ENCODE data around the gene CAMK1D.

The CAMK1D gene

DNA sequence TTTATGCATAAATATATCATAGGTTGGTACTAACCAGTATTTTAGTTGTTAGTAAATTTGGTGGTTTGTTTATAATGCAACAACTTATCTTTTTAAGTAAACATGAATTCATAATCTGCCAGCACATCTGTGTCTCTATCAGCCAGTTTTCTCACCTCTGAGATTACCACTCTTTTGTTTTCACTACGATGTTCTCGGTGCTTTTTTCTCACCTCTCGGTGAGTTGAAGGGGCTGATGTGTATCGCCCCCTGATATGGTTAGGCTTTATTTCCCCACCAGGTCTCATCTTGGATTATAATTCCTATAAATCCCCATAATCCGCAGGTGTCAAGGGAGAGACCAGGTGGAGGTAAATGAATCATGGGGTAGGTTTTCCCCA lies 114.1 kb downstream of the CAMK1D start:
- no peak for DNase-seq (ENCODE audit: low read depth in 2 of 2, low spot score in 1 of 2)

DNA sequence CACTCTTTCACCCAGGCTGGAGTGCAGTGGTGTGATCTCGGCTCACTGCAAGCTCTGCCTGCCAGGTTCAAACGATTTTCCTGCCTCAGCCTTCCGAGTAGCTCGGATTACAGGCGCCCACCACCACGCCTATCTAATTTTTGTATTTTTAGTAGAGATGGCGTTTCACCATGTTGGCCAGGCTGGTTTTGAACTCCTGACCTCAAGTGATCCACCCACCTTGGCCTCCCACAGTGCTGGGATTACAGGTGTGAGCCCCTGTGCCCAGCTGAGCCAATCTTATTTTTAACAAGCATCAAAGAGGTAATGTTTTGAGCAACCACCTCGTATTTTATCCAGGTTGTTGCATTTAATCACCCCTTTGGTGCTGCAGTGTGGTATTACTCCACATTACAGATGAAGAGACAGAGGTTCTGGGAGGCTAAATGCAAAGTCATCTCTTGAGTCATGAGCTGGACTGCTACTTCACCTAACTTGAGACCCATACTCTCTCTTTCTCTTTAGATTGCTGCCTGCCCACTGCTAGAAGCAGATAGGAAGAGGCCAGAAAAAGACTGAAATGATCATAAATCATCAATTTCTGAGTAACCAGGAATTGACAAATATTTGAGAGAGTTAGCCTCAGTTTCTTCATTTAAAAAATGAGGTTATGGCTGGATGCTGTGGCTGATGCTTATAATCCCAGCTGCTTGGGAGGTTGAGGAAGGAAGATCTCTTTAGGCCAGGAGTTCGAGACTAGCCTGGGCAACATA lies 116.2 kb downstream of the CAMK1D start:
- no peak for DNase-seq (ENCODE audit: low read depth in 2 of 2, low spot score in 1 of 2)

DNA sequence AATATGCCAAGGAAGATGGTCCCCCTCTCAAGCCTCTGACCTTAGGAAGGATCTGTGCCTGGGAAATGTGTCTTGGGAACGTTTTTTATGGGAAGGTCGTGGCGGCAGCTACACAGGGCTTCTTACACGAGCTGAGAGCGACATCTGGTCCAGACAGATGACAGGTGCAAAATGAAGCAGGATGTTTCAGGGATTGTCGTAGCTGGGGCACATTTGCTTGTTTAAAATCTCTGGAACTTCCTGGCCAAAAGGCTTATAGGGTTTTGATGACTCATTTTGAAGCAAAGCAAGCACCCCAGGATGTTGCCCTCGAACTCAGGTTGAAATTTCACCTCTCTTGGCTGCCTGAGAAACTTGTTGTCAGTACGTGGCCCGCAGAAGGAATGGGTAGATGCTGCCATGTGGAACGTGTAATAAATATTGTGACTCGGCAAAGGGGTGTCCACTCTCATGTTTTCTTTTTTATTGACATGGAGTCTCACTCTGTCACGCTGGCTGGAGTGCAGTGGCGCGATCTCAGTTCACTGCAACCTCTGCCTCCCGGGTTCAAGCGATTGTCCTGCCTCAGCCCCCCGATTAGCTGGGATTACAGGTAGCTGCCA lies 117.5 kb downstream of the CAMK1D start:
- no peak for DNase-seq (ENCODE audit: low read depth in 2 of 2, low spot score in 1 of 2)

GRCh38 chr10:12469345-12469744 lies 120.0 kb downstream of the CAMK1D start:
- DNase-seq (ENCODE audit: low read depth in 2 of 2, low spot score in 1 of 2), result no peak

- no peak for DNase-seq (ENCODE audit: low read depth in 2 of 2, low spot score in 1 of 2)
Observed at GRCh38 chr10:12470719-12471118, 121.4 kb downstream of the CAMK1D start.

- no peak for DNase-seq (ENCODE audit: low read depth in 2 of 2, low spot score in 1 of 2)
Observed at GRCh38 chr10:12471135-12471534, 121.8 kb downstream of the CAMK1D start.

- DNase-seq (ENCODE audit: low read depth in 2 of 2, low spot score in 1 of 2), result no peak
Observed at GRCh38 chr10:12473491-12473890, 124.1 kb downstream of the CAMK1D start.

DNA sequence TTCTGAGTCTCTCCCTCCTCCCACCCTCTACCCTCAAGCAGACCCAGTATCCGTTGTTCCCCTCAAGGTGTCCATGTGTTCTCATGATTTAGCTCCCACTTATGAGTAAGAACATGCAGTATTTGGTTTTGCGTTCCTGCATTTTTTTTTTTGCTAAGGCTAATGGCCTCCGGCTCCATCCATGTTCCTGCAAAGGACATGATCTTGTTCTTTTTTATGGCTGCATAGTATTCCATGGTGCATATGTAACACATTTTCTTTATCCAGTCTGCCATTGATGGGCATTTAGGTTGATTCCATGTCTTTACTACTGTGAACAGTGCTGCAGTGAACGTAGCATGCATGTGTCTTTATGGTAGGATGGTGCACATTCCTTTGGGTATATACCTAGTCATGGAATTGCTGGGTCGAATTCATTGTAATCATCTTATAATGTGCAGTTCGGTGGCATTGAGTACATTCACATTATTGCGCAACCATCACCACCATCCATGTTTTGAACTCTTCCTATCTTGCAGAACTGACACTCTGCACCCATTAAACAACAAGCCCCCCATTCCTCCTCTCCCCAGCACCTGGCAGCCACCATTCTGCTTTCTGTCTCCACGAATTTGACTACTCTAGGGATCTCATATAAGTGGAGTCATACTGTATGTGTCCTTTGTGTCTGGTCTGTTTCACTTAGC lies 125.5 kb downstream of the CAMK1D start:
- no peak for DNase-seq (ENCODE audit: low read depth in 2 of 2, low spot score in 1 of 2)

- DNase-seq (ENCODE audit: low read depth in 2 of 2, low spot score in 1 of 2), result no peak
Observed at GRCh38 chr10:12476656-12477055, 127.3 kb downstream of the CAMK1D start.

- no peak for DNase-seq (ENCODE audit: low read depth in 2 of 2, low spot score in 1 of 2)
Observed at GRCh38 chr10:12479437-12479844, 130.1 kb downstream of the CAMK1D start.

DNA sequence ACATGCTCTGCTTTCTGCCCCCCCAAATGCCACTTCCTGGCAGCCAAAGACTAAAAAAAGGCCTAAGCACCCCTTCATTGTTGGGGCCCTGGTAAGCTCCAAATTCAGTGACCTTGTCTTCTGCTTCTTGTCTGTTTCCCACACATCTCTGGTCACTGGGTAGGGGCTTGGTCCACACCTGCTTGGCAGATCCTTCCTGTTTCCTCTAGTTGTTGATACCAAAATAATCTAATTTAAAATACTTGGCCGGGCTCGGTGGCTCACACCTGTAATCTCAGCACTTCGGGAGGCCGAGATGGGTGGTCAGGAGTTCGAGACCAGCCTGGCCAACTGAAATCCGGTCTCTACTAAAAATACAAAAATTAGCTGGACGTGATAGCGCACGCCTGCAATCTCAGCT lies 130.6 kb downstream of the CAMK1D start:
- DNase-seq (ENCODE audit: low read depth in 2 of 2, low spot score in 1 of 2), result no peak

GRCh38 chr10:12480440-12480839 lies 131.1 kb downstream of the CAMK1D start:
- DNase-seq (ENCODE audit: low read depth in 2 of 2, low spot score in 1 of 2), result no peak

GRCh38 chr10:12481924-12482323 lies 132.6 kb downstream of the CAMK1D start:
- no peak for DNase-seq (ENCODE audit: low read depth in 2 of 2, low spot score in 1 of 2)

GRCh38 chr10:12482587-12482986 lies 133.2 kb downstream of the CAMK1D start:
- DNase-seq (ENCODE audit: low read depth in 2 of 2, low spot score in 1 of 2), result no peak

DNA sequence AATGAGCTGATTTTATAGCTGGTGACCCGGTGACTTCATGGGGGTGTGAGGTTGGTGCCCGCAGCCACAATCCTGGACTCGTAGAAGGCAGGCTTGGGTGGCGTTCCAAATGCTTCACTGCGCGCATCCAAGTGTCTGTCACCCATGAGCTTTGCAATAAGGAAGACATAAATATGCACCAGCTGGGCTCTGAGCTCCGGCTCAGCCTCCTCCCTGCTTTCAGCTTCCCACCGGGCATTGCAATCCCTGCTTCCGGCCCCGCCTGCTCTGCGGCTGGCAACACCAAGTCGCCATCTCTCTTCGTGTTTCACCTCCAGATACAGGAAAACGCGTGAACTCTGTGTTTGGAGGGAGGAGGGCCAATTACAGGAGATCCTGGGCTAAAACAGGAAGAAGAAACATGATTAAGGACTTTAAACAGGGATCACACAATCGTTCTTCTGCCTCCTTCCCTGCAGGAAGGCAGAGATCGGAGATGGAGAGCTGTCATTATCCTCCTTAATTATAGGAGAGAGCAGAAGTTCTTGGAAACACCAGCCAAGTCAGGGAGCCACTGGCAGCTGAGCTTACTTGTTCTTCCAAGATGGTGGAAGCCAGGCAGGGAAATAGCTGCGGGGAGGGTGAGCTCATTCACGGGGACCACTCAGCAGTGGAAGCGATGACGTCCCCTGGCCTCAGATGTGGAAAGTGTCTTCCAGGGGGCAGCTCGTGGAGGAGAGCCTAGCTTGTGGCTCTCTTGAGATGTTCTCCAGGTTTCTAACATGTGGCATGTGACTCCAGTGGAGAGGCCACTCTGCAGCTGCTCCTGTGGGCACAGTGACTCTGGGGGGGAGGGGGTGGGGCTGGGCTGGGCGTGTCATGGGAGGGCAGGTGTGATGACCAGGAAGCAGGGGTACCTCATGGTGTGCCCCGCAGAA lies 134.9 kb downstream of the CAMK1D start:
- no peak for DNase-seq (ENCODE audit: low read depth in 2 of 2, low spot score in 1 of 2)

DNA sequence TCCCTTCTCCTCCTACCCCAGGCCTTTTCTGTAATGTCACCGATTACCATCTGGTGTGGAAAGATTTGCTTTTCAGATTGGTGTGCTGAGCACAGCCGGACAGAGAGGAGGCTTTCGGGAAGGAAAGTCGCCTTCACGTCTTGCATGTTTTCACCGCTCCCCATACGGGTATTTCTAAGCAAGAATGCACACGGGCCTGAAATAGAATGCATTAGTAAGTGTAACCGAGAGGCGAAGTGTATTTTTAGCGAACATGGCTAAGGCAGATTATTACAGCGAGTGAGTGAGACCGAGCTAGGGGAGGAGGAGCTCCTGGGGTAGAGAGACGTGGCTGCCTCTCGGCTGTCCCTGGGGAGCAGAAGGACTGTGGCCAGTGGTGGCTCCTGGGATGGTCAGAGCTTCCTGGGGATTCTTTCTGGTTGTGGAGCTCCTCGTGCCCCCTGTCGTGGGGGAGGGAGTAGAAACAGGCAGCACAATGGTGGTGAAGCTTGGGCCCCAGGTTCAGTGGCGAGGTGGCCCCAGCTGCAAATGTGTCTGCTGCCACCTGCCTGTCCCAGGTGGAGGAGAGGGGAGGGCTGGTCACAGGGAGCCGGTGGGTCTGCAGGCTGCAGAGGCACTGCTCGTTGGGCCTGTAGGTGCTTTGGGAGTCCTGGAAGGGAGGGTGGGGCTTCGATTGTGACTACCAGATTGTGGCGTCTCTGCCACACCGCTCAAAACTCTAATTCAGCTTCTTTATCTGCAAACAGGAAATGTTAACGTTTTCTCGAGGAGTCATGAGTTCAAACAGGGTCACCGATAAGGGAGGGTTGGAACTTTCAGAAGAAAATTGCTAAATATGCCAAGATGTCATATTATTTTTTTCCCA lies 135.8 kb downstream of the CAMK1D start:
- no peak for DNase-seq (ENCODE audit: low read depth in 2 of 2, low spot score in 1 of 2)

DNA sequence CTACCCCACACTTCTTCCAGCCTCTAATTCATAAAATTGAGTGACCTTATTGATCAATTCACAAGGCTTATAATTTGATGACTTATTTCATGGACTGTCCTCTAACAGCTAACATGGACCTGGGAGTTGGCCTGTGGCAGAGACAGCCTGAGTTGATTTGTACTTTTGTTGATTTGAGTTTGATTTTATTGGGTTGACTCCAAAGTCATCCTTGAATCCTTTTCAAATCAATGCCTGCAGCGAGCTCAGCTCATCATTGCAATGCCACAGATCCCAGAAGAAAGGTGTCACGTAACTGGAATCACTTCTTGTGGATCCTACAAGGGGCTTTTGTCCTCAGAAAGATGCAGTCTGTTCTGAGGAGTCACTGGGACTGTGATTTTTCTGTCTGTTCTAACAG lies 138.0 kb downstream of the CAMK1D start:
- DNase-seq (ENCODE audit: low read depth in 2 of 2, low spot score in 1 of 2), result no peak

DNA sequence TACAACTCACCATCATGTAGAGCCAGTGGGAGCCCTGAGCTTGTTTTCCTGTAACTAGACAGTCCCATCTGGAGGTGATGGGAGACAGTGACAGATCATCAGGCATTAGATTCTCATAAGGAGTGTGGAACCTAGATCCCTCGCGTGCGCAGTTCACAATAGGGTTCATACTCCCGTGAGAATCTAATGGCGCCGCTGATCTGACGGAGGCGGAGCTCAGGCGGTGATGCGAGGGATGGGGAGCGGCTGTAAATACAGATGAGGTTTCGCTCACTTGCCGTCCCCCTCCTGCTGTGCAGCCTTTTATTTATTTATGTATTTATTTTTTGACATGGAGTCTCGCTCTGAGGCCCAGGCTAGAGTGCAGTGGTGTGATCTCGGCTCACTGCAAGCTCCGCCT lies 139.3 kb downstream of the CAMK1D start:
- DNase-seq (ENCODE audit: low read depth in 2 of 2, low spot score in 1 of 2), result no peak

- DNase-seq (ENCODE audit: low read depth in 2 of 2, low spot score in 1 of 2), result no peak
Observed at GRCh38 chr10:12489357-12489756, 140.0 kb downstream of the CAMK1D start.

DNA sequence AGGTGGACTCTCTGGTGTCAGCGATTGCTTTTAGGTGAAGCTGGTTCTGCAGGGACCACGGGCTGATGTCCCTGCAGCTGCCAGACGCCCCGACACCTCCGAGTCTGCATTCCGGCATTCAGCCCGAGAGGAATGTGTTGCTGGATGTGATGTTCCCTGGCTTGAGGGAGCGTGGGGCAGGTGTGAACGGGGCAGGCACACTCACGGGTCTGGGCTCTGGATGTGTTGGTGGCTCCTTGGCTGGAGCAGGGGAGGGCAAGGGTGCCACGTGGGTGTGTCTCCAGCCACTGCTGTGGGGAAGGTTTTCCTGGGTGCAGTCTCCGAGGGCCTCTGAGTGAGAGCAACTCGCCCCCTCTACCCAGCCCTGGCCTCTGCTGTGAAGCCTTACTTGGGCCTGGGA lies 140.5 kb downstream of the CAMK1D start:
- DNase-seq (ENCODE audit: low read depth in 2 of 2, low spot score in 1 of 2), result no peak
